Measurements from ENCODE around the gene ABRACL.

The ABRACL gene

DNA sequence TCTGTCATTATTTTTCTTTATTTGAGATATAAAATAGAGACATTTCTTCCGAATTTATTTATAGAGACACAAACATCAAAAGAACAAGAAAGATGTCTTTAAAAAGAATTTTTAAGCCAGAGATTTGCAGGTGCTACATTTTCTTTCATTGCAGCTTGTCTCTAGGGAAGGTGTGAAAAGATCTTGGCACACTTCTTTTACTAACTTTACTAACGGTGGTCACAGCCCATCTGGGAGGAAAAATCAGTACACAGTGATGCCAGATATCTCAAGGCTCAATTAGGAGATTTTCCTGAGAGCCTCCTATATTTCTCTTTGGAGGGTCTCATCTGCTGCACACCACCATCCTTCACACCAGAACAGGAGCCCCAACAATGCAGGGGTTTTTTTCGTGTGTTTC lies 29.5 kb downstream of the ABRACL start:
- no peak for DNase-seq

- DNase-seq: peak in 1 of 2 donors; percentile 5
These were observed 31.8 kb downstream of the ABRACL start for GRCh38 chr6:139060332-139060731.

DNA sequence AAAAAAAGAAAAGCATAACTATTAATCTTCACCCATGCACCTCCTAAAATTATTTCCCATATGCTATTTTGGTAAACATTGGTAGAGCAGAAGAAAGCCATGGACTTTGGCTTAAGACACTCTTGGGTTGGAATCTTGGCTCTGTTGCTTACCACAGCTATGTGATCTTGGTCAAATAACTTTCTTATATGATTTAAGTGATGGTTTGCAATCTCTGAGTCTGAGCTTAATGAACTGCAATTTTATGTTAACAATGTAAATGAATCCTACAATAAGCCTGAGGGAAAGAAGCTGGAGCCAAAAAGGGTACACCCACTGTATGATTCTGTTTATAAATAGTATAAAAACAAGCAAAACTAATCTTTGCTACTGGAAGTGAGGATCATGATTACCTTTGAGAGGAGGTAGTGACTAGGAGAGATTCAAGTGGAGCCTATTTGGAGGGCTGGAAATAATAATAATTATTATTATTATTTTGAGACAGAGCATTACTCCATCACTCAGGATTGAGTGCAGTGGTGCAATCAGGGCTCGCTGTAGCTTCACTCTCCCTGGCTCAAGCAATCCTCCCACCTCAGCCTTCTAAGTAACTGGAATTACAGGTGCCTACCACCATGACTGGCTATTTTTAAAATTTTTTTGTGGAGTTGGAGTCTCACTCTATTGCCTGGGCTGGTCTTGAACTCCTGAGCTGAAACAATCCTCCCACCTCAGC lies 34.5 kb downstream of the ABRACL start:
- DNase-seq: no peak

GRCh38 chr6:139064981-139065665 lies 36.6 kb downstream of the ABRACL start:
- no peak for DNase-seq

DNA sequence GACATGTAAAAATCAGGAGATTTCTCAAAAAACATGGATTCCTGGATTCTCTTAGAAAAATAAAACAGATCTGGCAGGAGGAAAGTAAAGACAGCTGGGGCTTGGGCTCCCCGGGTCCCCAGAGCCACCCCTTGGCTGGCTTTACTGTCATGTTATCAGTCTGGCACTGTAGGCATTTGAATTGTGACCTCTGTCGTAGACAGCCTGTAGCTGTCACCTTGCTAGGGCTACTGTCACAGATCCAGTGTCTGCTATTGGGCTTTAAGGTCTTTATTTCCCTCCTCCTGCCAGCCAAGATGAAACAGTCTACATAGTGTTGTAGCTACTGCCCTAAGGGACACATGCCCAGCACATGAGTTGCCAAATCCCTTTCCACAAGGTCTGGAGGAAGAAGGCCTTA lies 37.5 kb downstream of the ABRACL start:
- no peak for DNase-seq

GRCh38 chr6:139068846-139069245 lies 40.3 kb downstream of the ABRACL start:
- no peak for DNase-seq

GRCh38 chr6:139073118-139073517 lies 44.6 kb downstream of the ABRACL start:
- DNase-seq: no peak

DNA sequence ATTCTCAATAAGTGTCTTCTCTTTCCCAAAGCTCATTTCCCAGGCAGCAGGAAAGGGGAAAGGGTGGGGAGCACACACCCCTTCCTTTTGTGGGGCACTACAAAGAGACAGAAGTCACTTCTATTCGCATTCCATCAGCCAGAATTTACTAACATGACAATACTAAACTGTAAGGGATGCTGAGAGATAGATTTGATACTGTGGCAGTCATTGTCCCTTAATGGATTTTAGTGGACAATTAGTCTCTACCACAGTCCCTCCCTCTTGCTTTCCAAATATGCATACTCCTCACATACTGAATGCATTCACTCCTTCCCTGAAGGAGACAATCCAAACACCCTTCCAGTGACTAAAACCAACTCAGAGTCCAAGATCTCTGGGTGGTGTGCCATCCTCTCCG lies 50.5 kb downstream of the ABRACL start:
- no peak for DNase-seq

DNA sequence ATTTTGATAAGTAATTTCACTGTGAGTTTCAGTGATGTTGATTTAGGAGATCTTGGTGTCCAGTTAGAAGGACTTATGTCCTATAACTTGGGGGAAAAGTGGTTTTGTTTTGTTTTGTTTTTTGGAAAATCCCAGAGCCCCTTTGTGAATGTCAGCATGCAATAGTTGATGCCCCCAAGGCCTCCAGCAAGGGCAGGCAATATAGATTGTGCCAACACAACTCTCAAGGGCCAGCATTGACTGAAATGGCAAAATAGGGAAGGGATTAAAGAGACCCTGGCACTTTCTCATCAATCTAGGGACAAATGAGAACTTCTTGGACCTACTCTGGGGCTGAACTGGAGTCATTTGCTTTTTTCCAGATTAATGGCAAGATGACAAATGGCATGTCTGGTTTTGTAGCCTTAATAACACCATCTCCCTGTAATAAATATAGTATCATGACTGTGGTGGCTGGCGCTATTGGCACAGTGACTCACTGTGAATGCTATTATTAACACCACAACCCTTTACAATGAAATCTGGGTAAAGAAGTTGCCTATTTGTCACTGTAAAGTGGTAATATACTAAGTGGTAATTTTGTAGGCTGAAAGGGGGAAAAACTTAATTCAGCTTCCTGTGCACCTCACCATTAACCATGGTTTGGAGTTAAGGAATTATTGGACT lies 51.8 kb downstream of the ABRACL start:
- no peak for DNase-seq

- no peak for DNase-seq
These were observed 52.9 kb downstream of the ABRACL start for GRCh38 chr6:139081471-139081870.

- DNase-seq: no peak
These were observed 53.8 kb downstream of the ABRACL start for GRCh38 chr6:139082370-139082769.

- DNase-seq: no peak
These were observed 63.3 kb downstream of the ABRACL start for GRCh38 chr6:139091826-139092225.

Measured in stimulated activated CD4-positive, alpha-beta T cell treated with anti-CD3 and anti-CD28 coated beads, Interleukin-2, amount 100 ng/mL, for 24 hours (primary cell).